GM18951 (cell line): ENCODE data around the gene PTGR2.
"Not testable (repeated sequence)": the region's sequence is repeated elsewhere in the genome, so short reads cannot be mapped to it uniquely, and the experiment has no call there.

Experiments
- POLR2A ChIP-seq: IDR thresholded peaks from 4 replicates; pipeline ENCODE4 v1.6.1; 2011; ENCODE audit warnings: mild to moderate bottlenecking; ENCODE audit not compliant: insufficient read length, insufficient read depth; ENCODE audit errors: extremely low read depth
- in situ Hi-C: fragments of 300-500 bp; cut with MboI; formaldehyde crosslinking; loops from one replicate; pipeline ENCODE4 v1.12.0; 2022; ENCODE audit warnings: low sequenced_read_pairs, mixed read lengths, inconsistent platforms; ENCODE audit not compliant: unreplicated experiment

The PTGR2 gene

GRCh38 chr14:73824127-73824526, 27.5 kb upstream of the PTGR2 start:
- no peak for TF ChIP-seq POLR2A
- in situ Hi-C loops, result no loop called here

DNA sequence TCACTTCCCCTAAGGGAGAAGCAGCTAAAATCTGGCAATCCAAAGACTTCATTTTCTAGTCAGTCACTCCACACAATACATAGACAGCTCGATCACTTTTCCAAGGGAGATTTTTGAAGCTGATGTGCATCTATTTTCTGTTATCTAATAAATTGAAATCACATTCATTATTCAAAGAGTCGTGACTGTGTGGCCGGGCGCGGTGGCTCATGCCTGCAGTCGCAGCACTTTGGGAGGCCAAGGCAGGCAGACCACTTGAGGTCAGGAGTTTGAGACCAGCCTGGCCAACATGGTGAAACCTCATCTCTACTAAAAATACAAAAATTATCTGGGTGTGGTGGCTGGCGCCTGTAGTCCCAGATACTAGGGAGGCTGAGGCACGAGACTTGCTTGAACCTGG, 27.1 kb upstream of the PTGR2 start:
- TF ChIP-seq POLR2A, result no peak
- in situ Hi-C loops, result no loop called here

GRCh38 chr14:73825551-73826188, 26.0 kb upstream of the PTGR2 start:
- TF ChIP-seq POLR2A, result no peak
- in situ Hi-C loops, result loop anchor here (5.0 kb wide), 1 partner anchor 93 kb away; no protein-coding TSS in a partner anchor

- in situ Hi-C loops, result loop anchor here (5.0 kb wide), 1 partner anchor 95 kb away; no protein-coding TSS in a partner anchor
Observed at GRCh38 chr14:73827190-73827589, 24.4 kb upstream of the PTGR2 start.

DNA sequence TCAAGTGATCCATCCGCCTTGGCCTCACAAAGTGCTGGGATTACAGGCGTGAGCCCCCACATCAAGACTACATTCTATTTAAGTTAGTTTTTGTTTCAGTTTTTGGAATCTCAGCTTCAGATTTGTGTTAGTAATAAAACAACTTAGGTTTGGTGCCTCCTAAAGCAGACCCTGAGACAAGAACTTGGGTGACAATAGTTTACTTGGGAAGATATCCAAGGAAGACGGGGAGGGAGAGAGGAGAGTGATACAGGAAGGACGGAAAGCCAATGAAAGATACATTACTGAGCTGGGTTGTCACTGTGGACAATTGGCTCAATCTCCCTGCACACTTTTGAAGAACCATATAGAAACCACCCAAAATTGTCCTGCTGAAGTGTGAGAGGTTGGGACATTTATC, 22.6 kb upstream of the PTGR2 start:
- no peak for TF ChIP-seq POLR2A
- in situ Hi-C loops, result loop anchor here (5.0 kb wide), 1 partner anchor 97 kb away; no protein-coding TSS in a partner anchor

- TF ChIP-seq POLR2A, result no peak
- in situ Hi-C loops, result loop anchor here (5.0 kb wide), 1 partner anchor 97 kb away; no protein-coding TSS in a partner anchor
Observed at GRCh38 chr14:73829526-73830431, 21.9 kb upstream of the PTGR2 start.

DNA sequence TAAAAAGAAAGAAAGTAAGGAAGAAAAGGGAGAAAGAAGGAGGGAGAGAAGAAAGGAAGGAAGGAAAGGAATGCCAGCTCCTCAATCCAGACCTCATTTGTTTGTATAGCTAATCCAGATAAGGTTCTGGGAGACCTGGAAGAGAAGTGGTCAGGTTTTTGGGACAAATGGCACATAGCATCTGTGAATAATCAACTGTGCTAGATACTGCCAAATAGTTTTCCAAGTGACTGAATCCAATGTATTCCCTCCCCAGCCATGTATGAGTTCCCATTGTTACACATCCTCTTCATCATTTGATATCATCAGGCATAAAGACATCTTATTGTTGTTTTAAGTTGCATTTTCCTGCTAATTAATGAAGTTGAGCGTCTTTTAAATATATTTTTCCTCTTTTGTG, 18.6 kb upstream of the PTGR2 start:
- in situ Hi-C loops, result no loop called here
- TF ChIP-seq POLR2A, result no peak

DNA sequence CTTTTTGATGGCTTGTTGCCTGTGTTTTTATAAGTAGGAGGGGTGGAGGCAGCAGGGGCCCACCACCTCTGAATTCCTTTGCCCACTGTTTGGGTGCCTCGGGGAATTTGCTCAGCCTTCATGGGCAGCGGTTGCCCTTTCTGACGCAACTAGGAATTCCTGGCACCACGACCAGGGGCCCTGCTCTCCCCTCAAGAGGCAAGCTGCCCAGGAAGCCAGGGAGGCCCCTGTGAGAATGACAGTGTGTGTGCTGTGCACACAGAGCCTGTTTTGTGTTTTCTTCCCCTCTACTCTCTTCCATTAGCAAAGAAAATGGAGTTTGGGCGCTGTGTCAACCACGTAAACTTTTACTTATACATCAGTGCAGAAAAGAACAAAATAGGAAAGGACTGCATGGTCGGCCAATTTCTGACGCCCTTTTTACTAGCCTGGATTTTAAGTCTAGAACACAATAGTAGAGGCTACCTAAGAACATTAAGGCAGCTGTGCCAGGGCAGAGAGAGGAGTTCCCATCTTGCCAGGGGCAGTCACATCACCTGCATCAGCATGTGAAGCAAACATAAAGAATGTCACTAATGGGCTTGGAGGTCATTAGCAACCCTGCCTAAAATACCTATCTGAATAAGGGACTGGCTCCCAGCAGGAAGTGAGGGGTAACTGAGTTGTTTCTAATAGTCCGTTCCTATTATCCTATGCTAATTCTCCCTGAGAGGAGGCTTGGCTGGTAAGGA, 17.9 kb upstream of the PTGR2 start:
- in situ Hi-C loops, result no loop called here
- TF ChIP-seq POLR2A, result no peak

GRCh38 chr14:73834261-73834625, 17.4 kb upstream of the PTGR2 start:
- TF ChIP-seq POLR2A, result no peak
- in situ Hi-C loops, result no loop called here

DNA sequence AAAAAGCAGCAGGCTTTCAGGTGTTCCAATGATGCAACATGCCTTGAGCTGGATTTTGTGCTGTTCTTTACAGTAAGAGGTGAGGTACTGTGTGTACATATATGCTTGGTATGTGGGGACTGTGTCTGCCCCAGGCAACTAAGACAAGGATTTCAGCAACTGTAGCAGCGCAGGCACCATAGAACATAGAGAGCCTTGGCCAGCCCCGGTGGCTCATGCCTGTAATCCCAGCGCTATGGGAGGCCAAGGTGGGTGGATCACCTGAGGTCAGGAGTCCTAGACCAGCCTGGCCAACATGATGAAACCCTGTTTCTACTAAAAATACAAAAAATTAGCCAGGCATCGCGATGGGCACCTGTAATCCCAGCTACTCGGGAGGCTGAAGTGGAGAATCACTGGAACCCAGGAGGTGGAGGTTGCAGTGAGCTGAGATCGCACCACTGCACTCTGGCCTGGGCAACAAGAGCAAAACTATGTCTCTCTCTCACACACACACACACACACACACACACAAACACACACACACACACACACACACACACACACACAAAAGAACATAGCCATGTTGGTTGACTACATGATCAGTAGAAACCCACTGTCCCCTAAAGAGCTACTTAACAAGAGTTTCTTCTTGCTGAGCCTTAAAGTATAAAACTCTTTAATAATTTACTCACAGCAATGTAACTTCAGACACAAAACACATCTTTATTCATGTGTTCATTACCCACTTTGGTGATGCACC, 13.2 kb upstream of the PTGR2 start:
- in situ Hi-C loops, result not testable (repeated sequence)

DNA sequence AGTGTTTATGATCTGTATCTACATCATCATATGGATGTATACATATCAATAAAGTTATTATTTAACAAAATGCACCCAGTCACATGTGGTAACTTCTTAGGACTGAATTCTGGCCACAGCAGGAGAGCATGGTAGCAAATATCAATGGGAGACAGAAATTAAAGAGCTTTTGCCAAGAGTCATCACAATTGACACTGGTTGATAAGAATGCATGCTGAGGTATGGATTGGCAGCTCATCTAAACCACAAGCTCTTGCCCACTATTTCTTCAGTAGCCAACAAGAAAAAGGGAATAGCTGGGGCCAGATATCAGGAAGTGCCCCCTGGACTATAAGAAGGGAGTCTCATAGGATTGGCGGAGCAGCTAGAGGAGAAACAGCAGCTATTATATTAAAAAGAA, 9.4 kb upstream of the PTGR2 start:
- no peak for TF ChIP-seq POLR2A

DNA sequence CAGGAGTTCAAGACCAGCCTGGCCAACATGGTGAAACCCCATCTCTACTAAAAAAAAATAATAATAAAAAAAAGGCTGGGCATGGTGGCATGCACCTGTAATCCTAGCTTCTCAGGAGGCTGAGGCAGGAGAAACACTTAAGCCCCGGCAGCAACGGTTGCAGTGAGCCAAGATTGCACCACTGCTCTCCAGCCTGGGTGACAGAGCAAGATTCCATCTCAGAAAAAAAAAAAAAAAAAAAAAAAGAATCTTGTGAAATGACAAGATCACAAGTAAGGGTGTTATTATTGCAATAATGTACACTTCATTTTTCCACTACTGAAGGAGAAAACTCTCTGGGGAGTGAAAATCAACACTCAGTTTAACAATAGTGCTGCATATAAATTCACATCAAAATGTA, 8.8 kb upstream of the PTGR2 start:
- in situ Hi-C loops, result no loop called here
- TF ChIP-seq POLR2A, result no peak

More for the DNA sequence above, 9.4 kb upstream of the PTGR2 start:
- in situ Hi-C loops, result no loop called here

DNA sequence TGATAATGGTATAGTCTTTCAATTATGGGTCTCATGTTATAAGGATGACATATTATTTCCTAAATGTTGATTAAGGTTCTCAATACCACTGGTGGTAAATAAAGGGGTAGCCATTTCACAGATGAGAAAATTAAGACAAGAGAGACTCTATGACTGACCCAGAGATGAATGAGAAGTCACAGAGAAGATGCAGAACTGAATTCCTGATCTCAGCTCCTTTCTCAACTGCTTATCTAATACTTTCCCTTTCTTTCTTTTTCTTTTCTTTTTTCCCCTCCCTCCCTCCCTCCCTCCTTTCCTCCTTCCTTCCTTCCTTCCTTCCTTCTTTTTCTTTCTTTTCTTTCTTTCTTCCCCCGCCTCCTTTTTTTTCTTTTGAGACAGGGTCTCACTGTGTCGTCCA, 8.3 kb upstream of the PTGR2 start:
- no peak for TF ChIP-seq POLR2A
- in situ Hi-C loops, result no loop called here

GRCh38 chr14:73846947-73847346, 4.7 kb upstream of the PTGR2 start:
- in situ Hi-C loops, result no loop called here
- TF ChIP-seq POLR2A, result no peak
